HepG2 (cell line): ENCODE measurements around the gene CGREF1. TPM values are rescaled to one million over a fixed set of nuclear protein-coding genes. Genes with fewer than 3 reads are reported as not detected.

Source experiments
- ARID4A ChIP-seq: sonication (generic); formaldehyde crosslinking; IDR thresholded peaks from 2 replicates; pipeline ENCODE4 v1.5.0; 2020; ENCODE audit warnings: mild to moderate bottlenecking, missing genetic modification reagents, borderline replicate concordance
- CREBL2 ChIP-seq: sonication (generic); formaldehyde crosslinking; IDR thresholded peaks from 2 replicates; pipeline ENCODE4 v1.8.1; 2023; ENCODE audit warnings: missing genetic modification reagents, mild to moderate bottlenecking, borderline replicate concordance
- EP300 ChIP-seq, 3 experiments: sonication (generic) in 1 of 3; formaldehyde crosslinking in 1 of 3; IDR thresholded peaks; 2 replicates each; pipeline versions ENCODE4 v1.5.1 to v1.6.1; 2011 to 2020; ENCODE audit warnings: low read depth in 2 of 3, low read length in 2 of 3, borderline replicate concordance in 1 of 3, improper control_type of control experiment in 1 of 3, mild to moderate bottlenecking in 1 of 3, missing genetic modification reagents in 1 of 3, moderate library complexity in 1 of 3
- FOXA3 ChIP-seq: IDR thresholded peaks from 2 replicates; pipeline ENCODE4 v1.6.1; 2016; ENCODE audit warnings: missing genetic modification reagents, missing compliant biosample characterization
- GATA4 ChIP-seq: sonication (generic); IDR thresholded peaks from 2 replicates; pipeline ENCODE4 v1.6.1; 2016; ENCODE audit warnings: antibody characterized with exemption, low read depth, borderline replicate concordance
- HDAC6 ChIP-seq: fragments of 200-600 bp; sonication (generic); IDR thresholded peaks from 2 replicates; pipeline ENCODE4 v1.7.0; 2017; ENCODE audit warnings: mild to moderate bottlenecking, antibody characterized with exemption, low read length, low read depth
- MBD4 ChIP-seq: IDR thresholded peaks from 2 replicates; pipeline ENCODE4 v1.6.1; 2012; ENCODE audit warnings: low read length, inconsistent platforms, borderline replicate concordance
- POGZ ChIP-seq: sonication (generic); formaldehyde crosslinking; IDR thresholded peaks from 2 replicates; pipeline ENCODE4 v1.4.0; 2020; ENCODE audit warnings: mild to moderate bottlenecking, missing genetic modification reagents
- RNF2 ChIP-seq: fragments of 450-650 bp; conservative IDR thresholded peaks from 2 replicates; pipeline ENCODE4 v1.6.1; 2016; ENCODE audit warnings: low read depth
- SMC3 ChIP-seq: IDR thresholded peaks from 2 replicates; pipeline ENCODE4 v1.6.1; 2011; ENCODE audit warnings: low read length, improper control_type of control experiment
- SYNCRIP ChIP-seq: fragments of 200-400 bp; formaldehyde crosslinking; IDR thresholded peaks from 2 replicates; pipeline ENCODE4 v1.6.1; 2018; ENCODE audit warnings: mild to moderate bottlenecking, low read depth, low read length; ENCODE audit not compliant: insufficient read depth
- ZFP90 ChIP-seq: sonication (generic); formaldehyde crosslinking; IDR thresholded peaks from 2 replicates; pipeline ENCODE4 v1.8.0; 2022; ENCODE audit warnings: missing genetic modification reagents, mild to moderate bottlenecking, inconsistent platforms, borderline replicate concordance
- ZNF12 ChIP-seq: sonication (generic); formaldehyde crosslinking; IDR thresholded peaks from 2 replicates; pipeline ENCODE4 v1.5.0; 2020; ENCODE audit warnings: missing genetic modification reagents
- ZNF629 ChIP-seq: sonication (generic); formaldehyde crosslinking; conservative IDR thresholded peaks from 2 replicates; pipeline ENCODE4 v1.5.0; 2020; ENCODE audit warnings: missing genetic modification reagents
- polyA plus RNA-seq, 8 experiments: library from polyadenylated mRNA; depleted of rRNA in 3 of 8; stranded (reverse) in 7 of 8; unstranded in 1 of 8; fragments of >200 nt; fragmentation: Illumina TruSeq in 4 of 8; extraction: Trizol in 4 of 8; gene quantifications; 2 replicates each; pipeline versions ENCODE4 v1.2.1 to v1.2.3, GENCODE V29; 2011 to 2016; ENCODE audit warnings: low read depth in 4 of 8, missing spikeins in 1 of 8, mixed read lengths in 1 of 8; ENCODE audit not compliant: insufficient read depth in 1 of 8
- total RNA-seq, 5 experiments: library from RNA; depleted of rRNA; stranded (reverse); fragments of >200 nt; fragmentation: Illumina TruSeq; extraction: Trizol; gene quantifications; 2 replicates each; pipeline ENCODE4 v1.2.3, GENCODE V29; 2016; ENCODE audit warnings: low read depth in 1 of 5
- TF ChIP-seq, protein P1 (sequence below): sonication (generic); formaldehyde crosslinking; IDR thresholded peaks from 2 replicates; pipeline ENCODE4 v1.5.0; 2020; ENCODE audit warnings: mild to moderate bottlenecking, missing genetic modification reagents
- TF ChIP-seq, protein P2 (sequence below): sonication (generic); formaldehyde crosslinking; IDR thresholded peaks from 2 replicates; pipeline ENCODE4 v1.4.0; 2020; ENCODE audit warnings: mild to moderate bottlenecking, missing genetic modification reagents, borderline replicate concordance

CGREF1 gene
- total and polyA plus RNA-seq, 2 of the 13 experiments (the other 11 are each of a cell fraction or from before 2014, with no cell fraction given): 13.9 to 23.4 TPM

DNA sequence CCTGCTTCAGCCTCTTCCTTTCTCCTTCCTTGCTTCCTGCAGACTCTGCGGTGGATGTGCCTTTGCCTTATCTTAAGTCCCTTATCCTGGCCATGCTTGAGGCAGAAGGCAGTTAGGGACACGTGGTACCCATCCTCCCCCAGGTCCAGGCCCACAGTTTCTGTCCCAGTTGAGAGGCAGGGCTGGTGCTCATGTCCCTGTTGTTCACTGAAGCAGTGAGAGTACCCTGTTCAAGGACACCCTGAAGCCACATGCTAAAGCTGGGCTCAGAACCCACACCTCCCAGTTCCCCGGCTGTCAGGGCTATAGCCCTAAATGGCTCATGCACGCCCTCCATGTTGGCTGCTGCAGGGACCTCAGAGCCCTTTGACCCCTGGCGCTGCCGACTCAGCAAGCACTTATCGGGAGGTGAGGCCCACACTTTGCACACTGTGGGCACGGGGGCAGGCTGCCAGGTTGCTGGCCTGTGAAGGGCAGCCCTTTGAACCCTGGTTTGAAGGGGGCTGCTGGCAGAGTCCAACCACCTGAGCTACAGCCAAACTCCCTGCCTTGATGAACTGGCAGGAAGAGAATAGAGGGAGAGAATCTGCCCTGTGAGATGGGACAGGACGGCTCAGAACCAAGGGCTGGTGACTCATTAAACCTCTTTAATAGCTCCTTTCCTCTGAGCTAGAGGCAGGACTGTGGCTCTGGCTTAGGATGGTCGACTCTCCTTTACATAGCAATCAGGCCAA lies 26.1 kb downstream of the CGREF1 start (continued):
- TF ChIP-seq, protein P1, sequence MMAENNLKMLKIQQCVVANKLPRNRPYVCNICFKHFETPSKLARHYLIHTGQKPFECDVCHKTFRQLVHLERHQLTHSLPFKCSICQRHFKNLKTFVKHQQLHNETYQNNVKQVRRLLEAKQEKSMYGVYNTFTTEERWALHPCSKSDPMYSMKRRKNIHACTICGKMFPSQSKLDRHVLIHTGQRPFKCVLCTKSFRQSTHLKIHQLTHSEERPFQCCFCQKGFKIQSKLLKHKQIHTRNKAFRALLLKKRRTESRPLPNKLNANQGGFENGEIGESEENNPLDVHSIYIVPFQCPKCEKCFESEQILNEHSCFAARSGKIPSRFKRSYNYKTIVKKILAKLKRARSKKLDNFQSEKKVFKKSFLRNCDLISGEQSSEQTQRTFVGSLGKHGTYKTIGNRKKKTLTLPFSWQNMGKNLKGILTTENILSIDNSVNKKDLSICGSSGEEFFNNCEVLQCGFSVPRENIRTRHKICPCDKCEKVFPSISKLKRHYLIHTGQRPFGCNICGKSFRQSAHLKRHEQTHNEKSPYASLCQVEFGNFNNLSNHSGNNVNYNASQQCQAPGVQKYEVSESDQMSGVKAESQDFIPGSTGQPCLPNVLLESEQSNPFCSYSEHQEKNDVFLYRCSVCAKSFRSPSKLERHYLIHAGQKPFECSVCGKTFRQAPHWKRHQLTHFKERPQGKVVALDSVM (CRISPR knock-in tag): peak; percentile 33; the same call in 1 of the 2 replicates
- TF ChIP-seq ARID4A (CRISPR knock-in tag): peak; percentile 57; the same call in 1 of the 2 replicates
- 0 out of 2 replicates have a peak, but pooled peaks have one; percentile 34 for TF ChIP-seq RNF2
- peak; percentile 71 for TF ChIP-seq FOXA3 (CRISPR knock-in tag)
- no peak for TF ChIP-seq MBD4
- no peak for TF ChIP-seq ZNF12 (CRISPR knock-in tag)
- no peak for TF ChIP-seq HDAC6
- TF ChIP-seq EP300 (IDR thresholded peaks at IDR 0.05; ENCODE audit: low read depth in 2 of 2, low read length in 2 of 2): peak; percentile 14 to 81; a peak in 2 of 4 replicates
- TF ChIP-seq EP300 (CRISPR knock-in tag; IDR thresholded peaks at IDR 0.05; ENCODE audit: borderline replicate concordance): peak; percentile 47; the same call in 1 of the 2 replicates
- TF ChIP-seq SMC3: no peak
- no peak for TF ChIP-seq SYNCRIP
- TF ChIP-seq ZNF629: peak; percentile 85
- TF ChIP-seq POGZ (CRISPR knock-in tag): peak; percentile 71; the same call in 1 of the 2 replicates
- TF ChIP-seq, protein P2, sequence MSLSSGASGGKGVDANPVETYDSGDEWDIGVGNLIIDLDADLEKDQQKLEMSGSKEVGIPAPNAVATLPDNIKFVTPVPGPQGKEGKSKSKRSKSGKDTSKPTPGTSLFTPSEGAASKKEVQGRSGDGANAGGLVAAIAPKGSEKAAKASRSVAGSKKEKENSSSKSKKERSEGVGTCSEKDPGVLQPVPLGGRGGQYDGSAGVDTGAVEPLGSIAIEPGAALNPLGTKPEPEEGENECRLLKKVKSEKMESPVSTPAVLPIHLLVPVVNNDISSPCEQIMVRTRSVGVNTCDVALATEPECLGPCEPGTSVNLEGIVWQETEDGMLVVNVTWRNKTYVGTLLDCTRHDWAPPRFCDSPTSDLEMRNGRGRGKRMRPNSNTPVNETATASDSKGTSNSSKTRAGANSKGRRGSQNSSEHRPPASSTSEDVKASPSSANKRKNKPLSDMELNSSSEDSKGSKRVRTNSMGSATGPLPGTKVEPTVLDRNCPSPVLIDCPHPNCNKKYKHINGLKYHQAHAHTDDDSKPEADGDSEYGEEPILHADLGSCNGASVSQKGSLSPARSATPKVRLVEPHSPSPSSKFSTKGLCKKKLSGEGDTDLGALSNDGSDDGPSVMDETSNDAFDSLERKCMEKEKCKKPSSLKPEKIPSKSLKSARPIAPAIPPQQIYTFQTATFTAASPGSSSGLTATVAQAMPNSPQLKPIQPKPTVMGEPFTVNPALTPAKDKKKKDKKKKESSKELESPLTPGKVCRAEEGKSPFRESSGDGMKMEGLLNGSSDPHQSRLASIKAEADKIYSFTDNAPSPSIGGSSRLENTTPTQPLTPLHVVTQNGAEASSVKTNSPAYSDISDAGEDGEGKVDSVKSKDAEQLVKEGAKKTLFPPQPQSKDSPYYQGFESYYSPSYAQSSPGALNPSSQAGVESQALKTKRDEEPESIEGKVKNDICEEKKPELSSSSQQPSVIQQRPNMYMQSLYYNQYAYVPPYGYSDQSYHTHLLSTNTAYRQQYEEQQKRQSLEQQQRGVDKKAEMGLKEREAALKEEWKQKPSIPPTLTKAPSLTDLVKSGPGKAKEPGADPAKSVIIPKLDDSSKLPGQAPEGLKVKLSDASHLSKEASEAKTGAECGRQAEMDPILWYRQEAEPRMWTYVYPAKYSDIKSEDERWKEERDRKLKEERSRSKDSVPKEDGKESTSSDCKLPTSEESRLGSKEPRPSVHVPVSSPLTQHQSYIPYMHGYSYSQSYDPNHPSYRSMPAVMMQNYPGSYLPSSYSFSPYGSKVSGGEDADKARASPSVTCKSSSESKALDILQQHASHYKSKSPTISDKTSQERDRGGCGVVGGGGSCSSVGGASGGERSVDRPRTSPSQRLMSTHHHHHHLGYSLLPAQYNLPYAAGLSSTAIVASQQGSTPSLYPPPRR: peak; percentile 80
- TF ChIP-seq ZFP90: peak; percentile 78
- TF ChIP-seq CREBL2 (CRISPR knock-in tag): 0 out of 2 replicates have a peak, but pooled peaks have one; percentile 0
- peak; percentile 72; the same call in 1 of the 2 replicates for TF ChIP-seq GATA4
